PC-3 (cell line): ENCODE measurements around the gene TSC22D4. TPM values are rescaled to one million over a fixed set of nuclear protein-coding genes. Genes with fewer than 3 reads are reported as not detected.

ENCODE experiments used
- ATAC-seq: fragments of 200-7000 bp; cut with Tn5 transposase; 2 replicates; pipeline ENCODE4 v1.9.1; 2020; ENCODE audit warnings: mild to moderate bottlenecking, moderate library complexity
- BruUV-seq: library from RNA; stranded (reverse); fragments of 400-500 nt; replicated peaks from 2 replicates; lab custom pipeline; 2021; lab: Mats Ljungman, UMichigan
- CTCF ChIA-PET: fragments of 300-600 bp; sonication (Branson Sonifier 250); formaldehyde crosslinking; loops from one replicate; lab custom pipeline; 2022; ENCODE audit warnings: antibody characterized with exemption; lab: Charles Lee
- POLR2A ChIA-PET: fragments of 300-600 bp; sonication (Branson Sonifier 250); formaldehyde crosslinking; loops from one replicate; lab custom pipeline; 2022; ENCODE audit warnings: antibody characterized with exemption; ENCODE audit not compliant: unreplicated experiment; lab: Charles Lee
- DNase-seq: peaks from one replicate; pipeline ENCODE4 v3.0.0-alpha.2; 2015
- H2AFZ ChIP-seq: fragments of 300-600 bp; sonication (generic); 2 replicates; pipeline ENCODE4 v1.6.0; 2016; ENCODE audit warnings: antibody characterized with exemption, low read length
- H3F3A ChIP-seq: fragments of 300-600 bp; sonication (generic); one replicate; pipeline ENCODE4 v1.6.0; 2017; ENCODE audit warnings: antibody characterized with exemption, low read length, control low read depth, mild to moderate bottlenecking; ENCODE audit not compliant: unreplicated experiment
- H3K27ac ChIP-seq: fragments of 300-600 bp; sonication (generic); 2 replicates; pipeline ENCODE4 v1.5.1; 2016; ENCODE audit warnings: mild to moderate bottlenecking, low read length
- H3K27me3 ChIP-seq: fragments of 300-600 bp; sonication (generic); 2 replicates; pipeline ENCODE4 v1.6.1; 2016; ENCODE audit warnings: low read length, mixed read lengths
- H3K36me3 ChIP-seq: fragments of 300-600 bp; sonication (generic); 2 replicates; pipeline ENCODE4 v1.6.1; 2016; ENCODE audit warnings: low read depth, mixed run types, low read length, mixed read lengths
- H3K4me1 ChIP-seq: fragments of 300-600 bp; sonication (generic); 2 replicates; pipeline ENCODE4 v1.5.1; 2016; ENCODE audit warnings: low read length; ENCODE audit not compliant: insufficient read depth
- H3K4me2 ChIP-seq: fragments of 300-600 bp; sonication (generic); 2 replicates; pipeline ENCODE4 v1.6.0; 2016; ENCODE audit warnings: low read length
- H3K4me3 ChIP-seq: fragments of 300-600 bp; sonication (generic); 2 replicates; pipeline ENCODE4 v1.5.1; 2016; ENCODE audit warnings: mild to moderate bottlenecking, low read length, mixed read lengths
- H3K79me2 ChIP-seq: fragments of 300-600 bp; sonication (generic); 2 replicates; pipeline ENCODE4 v1.6.1; 2017; ENCODE audit warnings: low read length, mixed read lengths
- H3K9ac ChIP-seq: fragments of 300-600 bp; sonication (generic); 2 replicates; pipeline ENCODE4 v1.6.0; 2016; ENCODE audit warnings: mild to moderate bottlenecking, low read length
- H3K9me2 ChIP-seq: fragments of 300-600 bp; sonication (generic); replicated peaks from 2 replicates; pipeline ENCODE4 v1.6.1; 2016; ENCODE audit warnings: mixed run types, low read length, mixed read lengths
- H3K9me3 ChIP-seq: fragments of 300-600 bp; sonication (generic); 2 replicates; pipeline ENCODE4 v1.6.1; 2016; ENCODE audit warnings: low read length, mixed read lengths
- H4K20me1 ChIP-seq: fragments of 300-600 bp; sonication (generic); 2 replicates; pipeline ENCODE4 v1.6.1; 2016; ENCODE audit warnings: low read length, mixed read lengths
- EZH2 ChIP-seq: fragments of 300-600 bp; sonication (generic); IDR thresholded peaks from one replicate; pipeline ENCODE4 v1.6.1; 2017; ENCODE audit warnings: antibody characterized with exemption, mild to moderate bottlenecking, low read length; ENCODE audit not compliant: unreplicated experiment
- EZH2phosphoT487 ChIP-seq: fragments of 300-600 bp; sonication (generic); IDR thresholded peaks from 2 replicates; pipeline ENCODE4 v1.6.1; 2018; ENCODE audit warnings: mild to moderate bottlenecking, antibody characterized with exemption, low read length, borderline replicate concordance
- intact Hi-C: fragments of 100-400 bp; cut with micrococcal nuclease; formaldehyde crosslinking; loops from 2 replicates; pipeline ENCODE4 v1.9.0; 2023
- total RNA-seq: library from RNA; depleted of rRNA; stranded (reverse); fragments of >200 nt; gene quantifications from 2 replicates; pipeline ENCODE4 v1.2.3, GENCODE V29; 2014
- TF ChIP-seq, protein P1 (sequence below): fragments of 300-600 bp; sonication (generic); conservative IDR thresholded peaks from 2 replicates; pipeline ENCODE4 v1.5.1; 2017; ENCODE audit warnings: antibody characterized with exemption, low read depth, mild to moderate bottlenecking, low read length

TSC22D4 gene
- total RNA-seq, 1 experiment from 2014 or later = 57.1 TPM

DNA sequence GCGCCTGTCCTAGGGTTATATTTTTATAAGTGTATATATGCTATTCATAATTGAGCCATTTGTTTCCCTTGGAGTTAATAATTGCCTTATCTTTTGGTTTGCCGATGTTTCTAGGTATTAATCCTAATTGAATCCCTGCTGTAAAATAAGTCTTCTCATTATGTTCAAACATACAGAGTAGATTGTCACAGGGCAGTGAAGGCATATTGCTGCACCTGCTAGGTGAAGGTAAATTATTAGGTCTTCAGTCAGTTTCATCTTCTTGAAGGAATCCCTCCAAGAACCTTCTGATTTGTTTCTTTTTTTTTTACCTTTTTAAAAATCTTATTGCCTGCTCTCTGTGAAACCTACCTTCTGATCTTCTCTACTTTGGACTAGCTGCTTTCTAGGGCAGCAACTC, 42.1 kb upstream of the TSC22D4 start:
- H3K79me2 ChIP-seq = no peaks in the 10 kb centered on the region
- no peaks in the 10 kb centered on the region for H3K9me3 ChIP-seq
- no peaks in the 10 kb centered on the region for H4K20me1 ChIP-seq
- H3K27me3 ChIP-seq = no peaks in the 10 kb centered on the region
- H3K9me2 ChIP-seq = no peaks in the 10 kb centered on the region
- no peak overlapping the region for H3K27ac ChIP-seq
- intact Hi-C loops = no loop called here
- H3F3A ChIP-seq = no peaks in the 10 kb centered on the region
- POLR2A ChIA-PET = no interaction called here
- no peak overlapping the region for H3K9ac ChIP-seq
- no peaks in the 10 kb centered on the region for H3K4me1 ChIP-seq
- ATAC-seq (no peak), DNase-seq (no peak)
- no peak overlapping the region for H3K4me2 ChIP-seq
- no peaks in the 10 kb centered on the region for H3K36me3 ChIP-seq
- CTCF ChIA-PET = no interaction called here
- TF ChIP-seq EZH2phosphoT487 = no peak
- TF ChIP-seq, protein P1, sequence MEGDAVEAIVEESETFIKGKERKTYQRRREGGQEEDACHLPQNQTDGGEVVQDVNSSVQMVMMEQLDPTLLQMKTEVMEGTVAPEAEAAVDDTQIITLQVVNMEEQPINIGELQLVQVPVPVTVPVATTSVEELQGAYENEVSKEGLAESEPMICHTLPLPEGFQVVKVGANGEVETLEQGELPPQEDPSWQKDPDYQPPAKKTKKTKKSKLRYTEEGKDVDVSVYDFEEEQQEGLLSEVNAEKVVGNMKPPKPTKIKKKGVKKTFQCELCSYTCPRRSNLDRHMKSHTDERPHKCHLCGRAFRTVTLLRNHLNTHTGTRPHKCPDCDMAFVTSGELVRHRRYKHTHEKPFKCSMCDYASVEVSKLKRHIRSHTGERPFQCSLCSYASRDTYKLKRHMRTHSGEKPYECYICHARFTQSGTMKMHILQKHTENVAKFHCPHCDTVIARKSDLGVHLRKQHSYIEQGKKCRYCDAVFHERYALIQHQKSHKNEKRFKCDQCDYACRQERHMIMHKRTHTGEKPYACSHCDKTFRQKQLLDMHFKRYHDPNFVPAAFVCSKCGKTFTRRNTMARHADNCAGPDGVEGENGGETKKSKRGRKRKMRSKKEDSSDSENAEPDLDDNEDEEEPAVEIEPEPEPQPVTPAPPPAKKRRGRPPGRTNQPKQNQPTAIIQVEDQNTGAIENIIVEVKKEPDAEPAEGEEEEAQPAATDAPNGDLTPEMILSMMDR = no peak
- no peak for TF ChIP-seq EZH2
- H2AFZ ChIP-seq = no peak overlapping the region
- BruUV-seq = no TSS peak
- H3K4me3 ChIP-seq = no peak overlapping the region

DNA sequence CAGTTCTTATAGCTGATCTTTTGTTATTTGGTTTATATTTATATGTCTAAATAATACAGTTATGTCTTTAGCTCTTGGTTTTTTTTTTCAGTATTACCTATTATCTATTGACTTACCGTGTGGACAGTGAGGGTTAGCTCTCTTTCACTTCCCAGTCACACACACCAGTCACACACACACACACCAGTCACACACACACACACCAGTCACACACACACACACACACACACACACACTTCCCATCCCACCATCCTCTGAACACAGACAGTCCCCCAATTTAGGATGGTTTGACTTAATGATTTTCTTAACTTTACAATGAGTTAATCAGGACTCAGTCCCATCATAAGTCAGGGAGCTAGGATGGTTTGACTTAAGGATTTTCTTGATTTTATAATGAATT, 41.1 kb upstream of the TSC22D4 start:
- no peaks in the 10 kb centered on the region for H3F3A ChIP-seq
- H3K27ac ChIP-seq = no peak overlapping the region
- no peak for DNase-seq
- no peaks in the 10 kb centered on the region for H3K79me2 ChIP-seq
- no peak overlapping the region for H3K4me3 ChIP-seq
- H3K4me2 ChIP-seq = no peak overlapping the region
- H2AFZ ChIP-seq = no peak overlapping the region
- ChIA-PET CTCF (interaction anchor here (0.7 kb wide), 1 partner anchor 26 kb away, joined by 3 read pairs; no protein-coding TSS in a partner anchor), POLR2A (interaction anchor here (0.6 kb wide), 1 partner anchor 185 kb away, joined by 4 read pairs; no protein-coding TSS in a partner anchor)
- intact Hi-C loops = no loop called here
- no peak for ATAC-seq
- no peaks in the 10 kb centered on the region for H3K36me3 ChIP-seq
- TF ChIP-seq EZH2phosphoT487 = no peak
- TF ChIP-seq EZH2 = no peak
- TF ChIP-seq, protein P1 = no peak
- no peaks in the 10 kb centered on the region for H3K9me3 ChIP-seq
- H3K9ac ChIP-seq = no peak overlapping the region
- no peaks in the 10 kb centered on the region for H4K20me1 ChIP-seq
- H3K4me1 ChIP-seq = peaks cover 3% of the 10 kb centered on the region
- no TSS peak for BruUV-seq
- no peaks in the 10 kb centered on the region for H3K27me3 ChIP-seq
- H3K9me2 ChIP-seq = no peaks in the 10 kb centered on the region

DNA sequence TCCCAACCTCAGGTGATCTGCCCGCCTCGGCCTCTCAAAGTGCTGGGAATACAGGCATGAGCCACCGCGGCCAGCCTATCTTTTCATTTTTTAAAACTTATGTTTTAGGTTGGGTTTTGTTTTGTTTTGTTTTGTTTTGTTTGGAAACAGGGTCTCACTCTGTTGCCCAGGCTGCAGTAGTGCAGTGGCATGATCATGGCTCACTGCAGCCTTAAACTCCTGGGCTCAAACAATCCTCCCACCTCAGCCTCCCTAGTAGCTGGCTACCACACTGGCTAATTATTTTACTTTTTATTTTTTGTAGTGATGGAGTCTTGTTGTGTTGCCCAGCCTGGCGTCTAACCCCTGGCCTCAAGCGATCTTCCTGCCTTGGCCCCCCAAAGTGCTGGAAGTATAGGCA, 40.6 kb upstream of the TSC22D4 start:
- no peaks in the 10 kb centered on the region for H3K27me3 ChIP-seq
- TF ChIP-seq, protein P1 = no peak
- TF ChIP-seq EZH2 = no peak
- TF ChIP-seq EZH2phosphoT487 = no peak

More for the DNA sequence above, 40.6 kb upstream of the TSC22D4 start:
- Histone ChIP-seq H3K4me1 (peaks cover 6% of the 10 kb centered on the region), H3F3A (no peaks in the 10 kb centered on the region), H3K27ac (no peak overlapping the region), H3K9me2 (no peaks in the 10 kb centered on the region), H3K4me2 (no peak overlapping the region), H3K79me2 (no peaks in the 10 kb centered on the region), H3K9me3 (no peaks in the 10 kb centered on the region), H3K4me3 (no peak overlapping the region), H4K20me1 (no peaks in the 10 kb centered on the region), H3K9ac (no peak overlapping the region), H2AFZ (no peak overlapping the region), H3K36me3 (no peaks in the 10 kb centered on the region)
- no peak for DNase-seq
- CTCF ChIA-PET = interaction anchor here (0.7 kb wide), 1 partner anchor 26 kb away, joined by 3 read pairs; no protein-coding TSS in a partner anchor
- no peak for ATAC-seq
- intact Hi-C loops = no loop called here
- BruUV-seq = no TSS peak
- POLR2A ChIA-PET = no interaction called here
